Stimulated activated CD8-positive, alpha-beta memory T cell treated with anti-CD3 and anti-CD28 coated beads, Interleukin-7, amount 100 ng/mL, for 1 hour (primary cell): ENCODE measurements around the gene SULT2A1.
"Not testable (repeated sequence)": the region's sequence is repeated elsewhere in the genome, so short reads cannot be mapped to it uniquely, and the experiment has no call there.

Source experiments
- DNase-seq, 2 donors: peaks; one replicate each; pipeline ENCODE4 v3.0.0-alpha.2; 2020; ENCODE audit warnings: low read depth in 2 of 2

SULT2A1 gene

GRCh38 chr19:47860602-47861297, 25.4 kb downstream of the SULT2A1 start:
- DNase-seq = no peak

DNA sequence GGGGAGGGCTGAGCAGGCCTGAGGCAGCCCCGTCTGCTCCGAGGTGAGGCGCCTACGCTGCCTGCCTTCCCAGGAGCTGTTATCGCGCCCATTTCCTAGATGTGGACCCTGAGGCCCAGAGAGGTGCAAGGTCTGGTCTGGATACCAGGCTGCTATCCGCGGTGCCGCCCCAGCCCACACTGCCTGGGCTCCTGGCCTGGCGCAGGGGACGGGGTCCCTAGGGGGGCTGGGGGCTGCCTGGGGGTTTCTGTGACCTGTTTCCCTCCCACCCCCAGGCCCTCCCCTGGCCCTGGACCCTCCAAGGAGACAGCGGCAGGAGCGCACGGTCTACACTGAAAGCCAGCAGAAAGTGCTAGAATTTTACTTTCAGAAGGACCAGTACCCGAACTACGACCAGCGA, 26.3 kb downstream of the SULT2A1 start:
- DNase-seq = not testable (repeated sequence)

DNA sequence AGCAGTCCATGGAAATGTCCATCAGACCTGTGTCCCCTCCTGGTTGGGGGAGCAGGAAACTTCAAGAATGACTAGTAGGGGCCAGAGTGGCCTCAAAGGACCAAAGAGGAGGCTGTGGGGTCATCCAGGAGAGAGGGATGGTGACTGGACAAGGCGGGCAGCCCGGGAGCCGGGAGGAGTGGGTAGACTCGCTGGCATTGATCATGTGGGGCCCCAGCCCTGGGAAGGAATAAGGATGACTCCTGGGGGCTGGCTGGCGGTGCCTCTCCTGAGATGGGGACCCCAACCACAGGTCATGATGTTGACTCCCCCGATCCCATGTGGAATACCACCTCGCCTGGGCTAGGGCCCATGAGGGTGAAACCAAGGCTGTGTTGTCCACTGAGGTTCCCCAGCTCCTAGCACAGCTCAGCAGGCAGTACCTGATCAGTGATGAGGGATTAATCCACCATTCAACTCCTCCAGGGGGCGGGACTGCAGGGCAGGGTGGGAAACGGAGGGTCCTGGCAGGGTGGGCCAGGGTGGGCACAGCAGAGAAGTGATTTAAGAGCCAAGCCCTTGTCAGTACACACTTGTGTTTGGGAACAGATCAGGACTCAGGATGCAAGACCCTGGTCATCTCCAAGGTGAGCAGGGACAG, 27.3 kb downstream of the SULT2A1 start, which contains the start of gene TPRX2:
TSS of gene TPRX2 (plus strand) at position 590 of the 640 bp plus-strand sequence. CDS start at position 602, 12 bp downstream.
- not testable (repeated sequence) for DNase-seq

DNA sequence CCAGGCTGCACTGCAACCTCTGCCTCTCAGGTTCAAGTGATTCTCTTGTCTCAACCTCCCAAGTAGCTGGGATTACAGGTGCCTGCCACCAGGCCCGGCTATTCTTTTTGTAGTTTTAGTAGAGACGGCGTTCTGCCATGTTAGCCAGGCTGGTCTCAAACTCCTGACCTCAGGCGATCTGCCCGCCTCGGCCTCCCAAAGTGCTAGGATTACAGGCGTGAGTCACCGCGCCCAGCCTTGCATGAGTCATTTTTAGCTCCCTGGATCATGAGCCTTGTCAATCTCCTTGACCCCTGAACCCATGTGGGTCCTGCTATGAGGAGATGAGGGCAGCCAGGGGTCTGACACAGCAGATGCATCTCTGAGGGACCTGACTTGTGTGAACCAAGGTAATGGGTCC, 27.9 kb downstream of the SULT2A1 start:
- not testable (repeated sequence) for DNase-seq

DNA sequence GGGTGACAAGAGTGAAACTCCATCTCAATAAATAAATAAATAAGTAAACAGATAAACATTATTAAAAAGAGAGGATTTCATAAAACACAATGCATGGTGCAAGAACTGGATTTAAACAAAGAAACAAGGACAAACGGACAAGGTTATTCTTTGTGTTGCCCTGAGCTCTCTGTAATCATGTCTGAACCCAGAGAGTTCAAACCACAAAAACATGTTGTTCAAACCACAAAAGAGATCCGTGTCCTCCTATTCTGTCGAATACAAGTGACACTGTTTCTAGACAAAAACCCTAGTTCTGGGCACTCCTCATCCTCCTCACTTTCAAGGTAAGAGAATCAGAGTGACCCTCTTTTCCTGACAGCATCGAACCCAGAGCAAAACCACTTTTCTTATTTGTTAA, 31.7 kb downstream of the SULT2A1 start:
- DNase-seq = no peak

GRCh38 chr19:47853003-47853402, 33.1 kb downstream of the SULT2A1 start:
- no peak for DNase-seq

- no peak for DNase-seq
Observed at GRCh38 chr19:47848823-47849473, 37.2 kb downstream of the SULT2A1 start.

DNA sequence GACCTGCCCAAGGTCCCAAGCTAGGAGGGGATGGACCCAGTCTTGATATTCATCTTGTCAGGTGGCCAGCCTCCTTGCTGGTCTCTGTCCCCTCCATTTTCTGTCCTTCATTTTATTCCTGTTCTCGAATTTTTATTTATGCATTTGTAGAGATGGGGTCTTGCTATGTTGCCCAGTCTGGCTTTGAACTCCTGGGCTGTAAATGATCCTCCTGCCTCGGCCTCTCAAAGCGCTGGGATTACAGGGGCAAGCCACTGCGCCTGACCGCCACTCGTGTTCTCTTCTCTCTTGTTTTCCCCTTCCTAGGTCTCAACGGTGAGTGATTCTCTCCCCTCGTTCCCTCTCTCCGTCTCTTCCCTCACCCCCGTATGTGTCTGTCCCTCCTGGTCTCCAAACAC, 37.7 kb downstream of the SULT2A1 start:
- DNase-seq = no peak

DNA sequence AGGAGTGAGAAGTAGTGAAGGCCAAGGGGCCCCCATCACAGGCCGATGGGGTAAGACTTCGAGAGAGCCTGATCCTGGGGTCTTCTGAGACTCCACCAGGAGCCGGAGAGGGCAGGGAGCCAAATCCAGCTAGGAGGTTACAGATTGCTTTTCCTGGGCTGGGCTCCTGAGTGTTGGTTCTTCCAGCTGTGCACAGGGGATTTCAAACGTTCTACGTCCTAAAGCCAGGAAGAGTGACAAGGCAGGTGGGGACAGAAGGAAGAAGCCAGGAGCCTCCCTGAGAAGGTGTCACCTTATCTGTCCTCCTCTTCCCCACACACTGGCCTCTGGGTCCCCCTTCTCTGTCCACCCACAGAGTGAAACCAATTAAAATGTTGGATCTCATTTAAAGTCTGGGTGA, 43.2 kb downstream of the SULT2A1 start:
- DNase-seq = no peak

GRCh38 chr19:47839913-47840312, 46.2 kb downstream of the SULT2A1 start:
- no peak for DNase-seq

DNA sequence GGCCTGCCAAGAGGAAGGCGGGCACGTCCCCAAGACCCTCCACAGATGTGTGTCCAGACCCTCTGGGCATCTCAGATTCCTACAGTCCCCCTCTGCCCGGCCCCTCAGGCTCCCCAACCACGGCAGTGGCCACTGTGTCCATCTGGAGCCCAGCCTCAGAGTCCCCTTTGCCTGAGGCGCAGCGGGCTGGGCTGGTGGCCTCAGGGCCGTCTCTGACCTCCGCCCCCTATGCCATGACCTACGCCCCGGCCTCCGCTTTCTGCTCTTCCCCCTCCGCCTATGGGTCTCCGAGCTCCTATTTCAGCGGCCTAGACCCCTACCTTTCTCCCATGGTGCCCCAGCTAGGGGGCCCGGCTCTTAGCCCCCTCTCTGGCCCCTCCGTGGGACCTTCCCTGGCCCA, 46.7 kb downstream of the SULT2A1 start:
- no peak for DNase-seq

DNA sequence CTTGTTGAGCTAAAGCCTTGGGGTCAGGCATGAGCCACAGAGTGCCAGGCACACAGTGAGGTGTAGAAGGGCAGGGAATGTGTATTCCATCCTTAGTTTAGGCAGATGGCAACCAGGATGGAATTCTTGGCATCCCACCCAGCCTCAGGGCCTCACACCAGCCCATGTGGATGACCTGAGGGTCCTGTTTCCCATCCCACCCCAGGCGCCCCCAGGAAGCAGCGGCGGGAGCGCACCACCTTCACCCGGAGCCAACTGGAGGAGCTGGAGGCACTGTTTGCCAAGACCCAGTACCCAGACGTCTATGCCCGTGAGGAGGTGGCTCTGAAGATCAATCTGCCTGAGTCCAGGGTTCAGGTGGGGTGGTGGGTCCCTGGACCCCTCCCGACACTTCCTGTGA, 50.1 kb downstream of the SULT2A1 start:
- no peak for DNase-seq

GRCh38 chr19:47832723-47833122, 53.4 kb downstream of the SULT2A1 start:
- DNase-seq = no peak

DNA sequence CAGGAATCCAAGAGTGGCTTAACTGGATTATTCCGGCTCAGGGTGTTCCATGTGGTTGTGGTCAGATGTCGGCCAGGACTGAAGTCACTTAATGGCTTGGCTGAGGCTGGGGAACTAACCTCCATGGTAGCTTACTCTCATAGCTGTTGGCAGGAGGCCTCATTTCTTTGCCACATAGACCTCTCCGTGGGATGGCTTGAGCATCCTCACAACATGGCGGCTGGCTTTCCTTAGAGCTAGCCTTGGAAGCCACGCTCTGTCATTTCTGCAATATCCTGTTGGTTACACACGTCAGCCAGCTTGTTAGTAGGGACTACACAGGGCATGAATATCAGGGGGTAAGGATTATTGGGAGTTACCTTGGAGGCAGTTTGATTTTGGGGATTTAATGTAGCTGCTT, 59.3 kb downstream of the SULT2A1 start:
- no peak for DNase-seq

DNA sequence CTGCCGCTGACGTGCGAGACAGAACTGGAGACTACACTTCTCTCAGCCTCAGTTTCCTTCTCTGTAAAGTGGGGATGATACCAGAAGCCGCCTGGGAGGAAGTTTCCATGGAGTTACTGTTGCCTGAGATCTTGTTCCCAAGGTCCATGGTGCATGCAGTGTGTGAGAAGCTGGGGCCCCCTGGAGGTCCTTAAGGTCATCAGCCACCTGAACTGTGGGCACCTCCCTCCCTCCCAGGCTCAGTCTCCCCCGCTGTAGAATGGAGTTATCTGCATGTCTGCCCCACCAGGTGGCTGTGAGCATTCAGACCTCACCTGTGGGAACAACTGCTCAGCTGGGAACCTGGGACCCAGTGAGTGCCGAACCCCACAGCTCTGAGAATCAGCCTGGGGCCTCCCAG, 61.7 kb downstream of the SULT2A1 start:
- DNase-seq = no peak

- DNase-seq = no peak
Observed at GRCh38 chr19:47821460-47822020, 64.6 kb downstream of the SULT2A1 start, which contains the start of gene CRX. Gene CRX, plus strand, starts transcription at chr19:47821937. Its CDS starts 12,507 bp downstream, at chr19:47834444.
